ENCODE results near the gene ARHGEF12. TPM values are rescaled to one million over a fixed set of nuclear protein-coding genes. Genes with fewer than 3 reads are reported as not detected.

The ARHGEF12 gene
- total RNA-seq, 3 donors from 2014 or later, result 88.2 to 119 (median 114) TPM

- intact Hi-C loops (cut with DNase I, micrococcal nuclease), result no loop called here
- DNase-seq, result no peak
- peaks cover 7% of the 10 kb centered on the region for H3K4me1 ChIP-seq (ENCODE audit: low read depth)
- no peak for TF ChIP-seq CTCF (IDR thresholded peaks at IDR 0.05)
- H3K4me3 ChIP-seq, result no peak overlapping the region
- ATAC-seq, result peak; percentile 84
- H3K36me3 ChIP-seq (ENCODE audit: low read depth), result no peaks in the 10 kb centered on the region
- no peaks in the 10 kb centered on the region for H3K9me3 ChIP-seq
These were observed 96.1 kb downstream of the ARHGEF12 start for GRCh38 chr11:120432056-120433018.

GRCh38 chr11:120441592-120441991 lies 105.4 kb downstream of the ARHGEF12 start:
- ATAC-seq (no peak), DNase-seq (no peak)
- Histone ChIP-seq H3K4me3 (no peak overlapping the region), H3K9me3 (no peaks in the 10 kb centered on the region), H3K36me3 (ENCODE audit: low read depth) (no peaks in the 10 kb centered on the region), H3K4me1 (ENCODE audit: low read depth) (no peaks in the 10 kb centered on the region)
- no peak for TF ChIP-seq CTCF (IDR thresholded peaks at IDR 0.05)
- intact Hi-C loops (cut with DNase I, micrococcal nuclease), result loop anchor here in 1 of 2 donors (10.0 kb wide), 1 partner anchor 107 kb away; the partner anchor contains the start of gene ARHGEF12

GRCh38 chr11:120442031-120442430 lies 105.8 kb downstream of the ARHGEF12 start:
- no peaks in the 10 kb centered on the region for H3K4me1 ChIP-seq (ENCODE audit: low read depth)
- intact Hi-C loops (cut with DNase I, micrococcal nuclease), result loop anchor here in 1 of 2 donors (10.0 kb wide), 1 partner anchor 107 kb away; the partner anchor contains the start of gene ARHGEF12
- H3K9me3 ChIP-seq, result no peaks in the 10 kb centered on the region
- DNase-seq (no peak), ATAC-seq (no peak)
- H3K4me3 ChIP-seq, result no peak overlapping the region
- H3K36me3 ChIP-seq (ENCODE audit: low read depth), result no peaks in the 10 kb centered on the region
- TF ChIP-seq CTCF (IDR thresholded peaks at IDR 0.05), result no peak

- TF ChIP-seq CTCF (IDR thresholded peaks at IDR 0.05), result no peak
- H3K4me3 ChIP-seq, result no peak overlapping the region
- no peaks in the 10 kb centered on the region for H3K4me1 ChIP-seq (ENCODE audit: low read depth)
- peaks cover 14% of the 10 kb centered on the region for H3K36me3 ChIP-seq (ENCODE audit: low read depth)
- intact Hi-C loops (cut with DNase I, micrococcal nuclease), result loop anchor here in 1 of 2 donors (10.0 kb wide), 1 partner anchor 112 kb away; the partner anchor contains the start of gene ARHGEF12
- DNase-seq (no peak), ATAC-seq (no peak)
- H3K9me3 ChIP-seq, result no peaks in the 10 kb centered on the region
These were observed 110.6 kb downstream of the ARHGEF12 start for GRCh38 chr11:120446802-120447201.

GRCh38 chr11:120448240-120448639 lies 112.0 kb downstream of the ARHGEF12 start:
- peaks cover 14% of the 10 kb centered on the region for H3K36me3 ChIP-seq (ENCODE audit: low read depth)
- intact Hi-C loops (cut with DNase I, micrococcal nuclease), result loop anchor here in 1 of 2 donors (10.0 kb wide), 1 partner anchor 113 kb away; the partner anchor contains the start of gene ARHGEF12
- no peak for ATAC-seq
- no peaks in the 10 kb centered on the region for H3K9me3 ChIP-seq
- no peaks in the 10 kb centered on the region for H3K4me1 ChIP-seq (ENCODE audit: low read depth)
- H3K4me3 ChIP-seq, result no peak overlapping the region
- DNase-seq, result no peak
- no peak for TF ChIP-seq CTCF (IDR thresholded peaks at IDR 0.05)

Measured in mucosa of descending colon (tissue), 3 donors.